Hepatocyte (in vitro differentiated cells): Measurements from ENCODE around the gene SOX6. TPM values are rescaled to one million over a fixed set of nuclear protein-coding genes. Genes with fewer than 3 reads are reported as not detected.

Source experiments
- DNase-seq: peaks from one replicate; pipeline ENCODE4 v3.0.0-alpha.2; 2016; ENCODE audit warnings: low spot score
- H2AFZ ChIP-seq: fragments of 200-600 bp; sonication (generic); 2 replicates; pipeline ENCODE4 v1.6.0; 2016; ENCODE audit warnings: antibody characterized with exemption, mild to moderate bottlenecking
- H3K27ac ChIP-seq: fragments of 200-600 bp; sonication (generic); 2 replicates; pipeline ENCODE4 v1.5.1; 2016; ENCODE audit warnings: mild to moderate bottlenecking
- H3K27me3 ChIP-seq: fragments of 200-600 bp; sonication (generic); 2 replicates; pipeline ENCODE4 v1.6.1; 2016
- H3K36me3 ChIP-seq: fragments of 200-600 bp; sonication (generic); replicated peaks from 2 replicates; pipeline ENCODE4 v1.5.1; 2016; ENCODE audit warnings: low read depth; ENCODE audit not compliant: insufficient read depth
- H3K4me1 ChIP-seq: fragments of 200-600 bp; sonication (generic); 2 replicates; pipeline ENCODE4 v1.5.1; 2016; ENCODE audit warnings: mild to moderate bottlenecking, moderate library complexity; ENCODE audit not compliant: insufficient read depth
- H3K4me2 ChIP-seq: fragments of 200-600 bp; sonication (generic); 2 replicates; pipeline ENCODE4 v1.6.0; 2016
- H3K4me3 ChIP-seq: fragments of 200-600 bp; sonication (generic); 2 replicates; pipeline ENCODE4 v1.5.1; 2016; ENCODE audit warnings: mild to moderate bottlenecking
- H3K79me2 ChIP-seq: fragments of 200-600 bp; sonication (generic); 2 replicates; pipeline ENCODE4 v1.6.0; 2017; ENCODE audit warnings: mild to moderate bottlenecking
- H3K9me2 ChIP-seq: fragments of 200-600 bp; sonication (generic); replicated peaks from 2 replicates; pipeline ENCODE4 v1.6.0; 2017; ENCODE audit warnings: mild to moderate bottlenecking; ENCODE audit not compliant: insufficient read depth
- H3K9me3 ChIP-seq: fragments of 200-600 bp; sonication (generic); 2 replicates; pipeline ENCODE4 v1.5.1; 2016; ENCODE audit warnings: low read depth, mild to moderate bottlenecking
- H4K20me1 ChIP-seq: fragments of 200-600 bp; sonication (generic); 2 replicates; pipeline ENCODE4 v1.6.0; 2016; ENCODE audit warnings: mild to moderate bottlenecking; ENCODE audit not compliant: insufficient read depth, poor library complexity, severe bottlenecking
- EZH2 ChIP-seq: fragments of 200-600 bp; sonication (generic); IDR thresholded peaks from 2 replicates; pipeline ENCODE4 v1.6.1; 2016; ENCODE audit warnings: antibody characterized with exemption, mild to moderate bottlenecking, borderline replicate concordance
- EZH2phosphoT487 ChIP-seq: fragments of 200-600 bp; sonication (generic); IDR thresholded peaks from one replicate; pipeline ENCODE4 v1.6.1; 2018; ENCODE audit warnings: antibody characterized with exemption, mild to moderate bottlenecking, low read depth, moderate library complexity; ENCODE audit not compliant: unreplicated experiment, severe bottlenecking
- WGBS: methylation state at CpG from one replicate; pipeline ENCODE4 v1.1.6; 2016; ENCODE audit warnings: low lambda C conversion rate; ENCODE audit errors: missing lambda C conversion rate; 5-methylcytosine and 5-hydroxymethylcytosine counted together
- polyA plus RNA-seq: library from polyadenylated mRNA; unstranded; fragments of >200 nt; fragmentation: Nextera tagmentation; extraction: Ambion mirVana; gene quantifications from 2 replicates; pipeline ENCODE4 v1.2.1, GENCODE V29; 2016
- total RNA-seq: library from RNA; depleted of rRNA; stranded (reverse); fragments of >200 nt; gene quantifications from 2 replicates; pipeline ENCODE4 v1.2.3, GENCODE V29; 2014
- TF ChIP-seq, protein P1 (sequence below): fragments of 200-600 bp; sonication (generic); IDR thresholded peaks from 2 replicates; pipeline ENCODE4 v1.5.1; 2016; ENCODE audit warnings: antibody characterized with exemption, mild to moderate bottlenecking; ENCODE audit not compliant: poor library complexity

The SOX6 gene
- total and polyA plus RNA-seq, 2 experiments from 2014 or later: 23.2 to 75.7 TPM

DNA sequence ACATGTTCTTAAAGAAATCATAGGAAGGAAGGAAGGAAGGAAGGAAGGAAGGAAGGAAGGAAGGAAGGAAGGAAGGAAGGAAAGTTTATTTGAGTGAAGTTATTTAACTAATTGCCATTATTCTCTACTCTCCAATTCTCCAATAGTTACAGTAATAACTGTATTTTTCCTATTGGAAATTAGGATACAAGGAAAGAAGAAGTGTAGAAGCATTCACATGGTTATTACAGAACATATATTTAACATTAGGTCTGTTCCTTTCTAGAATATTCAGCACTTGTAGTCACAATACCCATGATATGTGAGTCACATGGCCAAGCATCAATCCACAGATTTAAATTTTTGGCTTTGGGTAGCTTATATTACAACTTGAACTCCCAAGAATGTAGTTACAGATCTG is 230.6 kb downstream of the SOX6 start:
- Histone ChIP-seq H3K9me3 (no peaks in the 10 kb centered on the region), H3K4me2 (no peak overlapping the region), H4K20me1 (no peaks in the 10 kb centered on the region), H3K27me3 (no peaks in the 10 kb centered on the region), H2AFZ (no peak overlapping the region), H3K4me3 (no peak overlapping the region), H3K36me3 (no peaks in the 10 kb centered on the region), H3K79me2 (peaks cover 8% of the 10 kb centered on the region), H3K27ac (peak overlapping the region; percentile 17), H3K9me2 (no peaks in the 10 kb centered on the region), H3K4me1 (peaks cover 4% of the 10 kb centered on the region)
- DNase-seq: no peak
- TF ChIP-seq, protein P1, sequence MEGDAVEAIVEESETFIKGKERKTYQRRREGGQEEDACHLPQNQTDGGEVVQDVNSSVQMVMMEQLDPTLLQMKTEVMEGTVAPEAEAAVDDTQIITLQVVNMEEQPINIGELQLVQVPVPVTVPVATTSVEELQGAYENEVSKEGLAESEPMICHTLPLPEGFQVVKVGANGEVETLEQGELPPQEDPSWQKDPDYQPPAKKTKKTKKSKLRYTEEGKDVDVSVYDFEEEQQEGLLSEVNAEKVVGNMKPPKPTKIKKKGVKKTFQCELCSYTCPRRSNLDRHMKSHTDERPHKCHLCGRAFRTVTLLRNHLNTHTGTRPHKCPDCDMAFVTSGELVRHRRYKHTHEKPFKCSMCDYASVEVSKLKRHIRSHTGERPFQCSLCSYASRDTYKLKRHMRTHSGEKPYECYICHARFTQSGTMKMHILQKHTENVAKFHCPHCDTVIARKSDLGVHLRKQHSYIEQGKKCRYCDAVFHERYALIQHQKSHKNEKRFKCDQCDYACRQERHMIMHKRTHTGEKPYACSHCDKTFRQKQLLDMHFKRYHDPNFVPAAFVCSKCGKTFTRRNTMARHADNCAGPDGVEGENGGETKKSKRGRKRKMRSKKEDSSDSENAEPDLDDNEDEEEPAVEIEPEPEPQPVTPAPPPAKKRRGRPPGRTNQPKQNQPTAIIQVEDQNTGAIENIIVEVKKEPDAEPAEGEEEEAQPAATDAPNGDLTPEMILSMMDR: no peak

DNA sequence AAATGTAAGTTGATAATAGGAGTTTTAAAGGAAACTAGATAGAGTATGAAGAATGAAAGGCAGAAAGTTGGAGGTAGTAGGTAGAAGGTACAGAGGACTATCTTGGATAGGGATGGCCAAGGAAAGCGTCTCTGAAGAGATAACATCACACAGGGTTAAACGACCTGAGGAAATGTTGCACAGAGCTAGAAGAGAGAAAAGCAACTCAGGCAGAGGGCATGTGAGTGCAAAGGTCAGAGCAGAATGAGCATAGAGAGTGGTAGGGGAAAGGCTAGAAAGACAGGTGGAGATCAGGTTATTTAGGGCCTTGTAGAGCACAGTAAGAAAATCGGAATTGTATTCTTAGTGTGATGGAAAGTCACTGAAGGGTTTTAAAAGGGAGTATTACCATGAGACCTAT is 232.0 kb downstream of the SOX6 start:
- Histone ChIP-seq H3K27me3 (no peaks in the 10 kb centered on the region), H3K4me2 (no peak overlapping the region), H3K36me3 (no peaks in the 10 kb centered on the region), H4K20me1 (no peaks in the 10 kb centered on the region), H2AFZ (no peak overlapping the region), H3K9me2 (no peaks in the 10 kb centered on the region), H3K27ac (no peak overlapping the region), H3K4me1 (peaks cover 4% of the 10 kb centered on the region), H3K4me3 (no peak overlapping the region), H3K79me2 (peaks cover 11% of the 10 kb centered on the region), H3K9me3 (no peaks in the 10 kb centered on the region)
- TF ChIP-seq EZH2phosphoT487 (no peak), EZH2 (no peak)
- TF ChIP-seq, protein P1: no peak
- DNase-seq: no peak
- WGBS: 70% methylated on average over 3 of the region's 3 CpGs

DNA sequence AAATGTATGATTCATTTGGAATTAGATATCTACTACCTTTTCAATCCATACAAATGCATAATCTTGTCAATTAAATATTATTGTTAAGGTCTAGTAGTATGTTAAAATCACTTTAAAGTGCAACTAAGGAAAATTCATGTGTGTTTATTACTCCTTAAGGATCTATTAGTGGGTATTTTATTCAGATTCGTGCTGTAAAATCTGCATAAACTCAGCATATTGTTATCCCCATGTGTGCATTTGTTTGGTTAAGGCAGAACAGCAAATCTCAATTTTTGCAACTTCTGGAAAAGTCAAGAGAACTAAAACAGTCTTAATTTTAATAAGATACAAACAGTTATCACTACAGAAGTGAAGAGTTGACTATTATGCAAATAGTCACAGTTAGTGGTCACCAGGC is 234.5 kb downstream of the SOX6 start:
- 91% methylated on average over 1 of the region's 1 CpG for WGBS

More for the DNA sequence above, 234.5 kb downstream of the SOX6 start:
- peaks cover 4% of the 10 kb centered on the region for H3K4me1 ChIP-seq
- TF ChIP-seq, protein P1: no peak
- TF ChIP-seq EZH2 (no peak), EZH2phosphoT487 (no peak)
- no peaks in the 10 kb centered on the region for H3K9me3 ChIP-seq
- no peaks in the 10 kb centered on the region for H3K36me3 ChIP-seq
- H2AFZ ChIP-seq: no peak overlapping the region
- H3K9me2 ChIP-seq: no peaks in the 10 kb centered on the region
- H3K4me3 ChIP-seq: no peak overlapping the region
- no peak for DNase-seq
- no peak overlapping the region for H3K4me2 ChIP-seq
- H3K79me2 ChIP-seq: peaks cover 11% of the 10 kb centered on the region
- no peak overlapping the region for H3K27ac ChIP-seq
- H3K27me3 ChIP-seq: no peaks in the 10 kb centered on the region
- H4K20me1 ChIP-seq: no peaks in the 10 kb centered on the region
